ENCODE results near the gene SCEL. TPM values are rescaled to one million over a fixed set of nuclear protein-coding genes. Genes with fewer than 3 reads are reported as not detected.
A peak's percentile ranks its signal among the peaks of the same experiment; 100 is the strongest.
"Not testable (repeated sequence)": the region's sequence is repeated elsewhere in the genome, so short reads cannot be mapped to it uniquely, and the experiment has no call there.

SCEL gene, protein sequence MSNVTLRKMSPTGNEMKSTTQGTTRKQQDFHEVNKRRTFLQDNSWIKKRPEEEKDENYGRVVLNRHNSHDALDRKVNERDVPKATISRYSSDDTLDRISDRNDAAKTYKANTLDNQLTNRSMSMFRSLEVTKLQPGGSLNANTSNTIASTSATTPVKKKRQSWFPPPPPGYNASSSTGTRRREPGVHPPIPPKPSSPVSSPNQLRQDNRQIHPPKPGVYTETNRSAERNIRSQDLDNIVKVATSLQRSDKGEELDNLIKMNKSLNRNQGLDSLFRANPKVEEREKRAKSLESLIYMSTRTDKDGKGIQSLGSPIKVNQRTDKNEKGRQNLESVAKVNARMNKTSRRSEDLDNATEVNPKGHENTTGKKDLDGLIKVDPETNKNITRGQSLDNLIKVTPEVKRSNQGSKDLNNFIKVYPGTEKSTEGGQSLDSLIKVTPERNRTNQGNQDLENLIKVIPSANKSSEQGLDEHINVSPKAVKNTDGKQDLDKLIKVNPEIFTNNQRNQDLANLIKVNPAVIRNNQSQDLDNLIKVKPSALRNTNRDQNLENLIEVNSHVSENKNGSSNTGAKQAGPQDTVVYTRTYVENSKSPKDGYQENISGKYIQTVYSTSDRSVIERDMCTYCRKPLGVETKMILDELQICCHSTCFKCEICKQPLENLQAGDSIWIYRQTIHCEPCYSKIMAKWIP
- 251 TPM for total RNA-seq

GRCh38 chr13:77535448-77535847 is at the start of gene SCEL:
TSS of gene SCEL (plus strand) at chr13:77535706. CDS start at chr13:77555876, 20,170 bp downstream.
- peak; percentile 92 for ATAC-seq

GRCh38 chr13:77489566-77490337 is 45.8 kb upstream of the SCEL start:
- ATAC-seq: no peak

DNA sequence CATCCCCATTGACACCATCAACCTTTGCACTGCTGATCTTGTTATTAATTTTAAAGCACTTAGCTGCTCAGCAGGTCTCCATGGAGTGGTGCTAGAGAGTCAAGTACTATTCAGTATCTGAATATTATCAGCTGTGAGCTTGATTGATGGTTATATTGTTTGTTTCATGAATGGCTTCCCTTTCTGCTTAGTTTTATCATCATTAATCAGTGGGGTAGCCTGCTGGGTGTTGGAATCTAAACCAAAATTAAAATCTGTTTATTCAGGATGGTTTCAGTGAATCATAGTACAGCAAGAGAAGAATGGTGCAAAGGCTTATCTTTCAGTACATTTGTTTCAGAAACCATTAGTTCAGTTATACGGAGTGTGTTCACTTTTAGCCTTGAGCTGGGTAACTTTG is 42.5 kb upstream of the SCEL start:
- peak; percentile 89 for ATAC-seq

- ATAC-seq: no peak
These were observed 41.3 kb upstream of the SCEL start for GRCh38 chr13:77494226-77494625.

- no peak for ATAC-seq
These were observed 38.2 kb upstream of the SCEL start for GRCh38 chr13:77497350-77497749.

GRCh38 chr13:77497835-77498234 is 37.7 kb upstream of the SCEL start:
- ATAC-seq: no peak

- ATAC-seq: no peak
These were observed 33.3 kb upstream of the SCEL start for GRCh38 chr13:77502104-77502720.

DNA sequence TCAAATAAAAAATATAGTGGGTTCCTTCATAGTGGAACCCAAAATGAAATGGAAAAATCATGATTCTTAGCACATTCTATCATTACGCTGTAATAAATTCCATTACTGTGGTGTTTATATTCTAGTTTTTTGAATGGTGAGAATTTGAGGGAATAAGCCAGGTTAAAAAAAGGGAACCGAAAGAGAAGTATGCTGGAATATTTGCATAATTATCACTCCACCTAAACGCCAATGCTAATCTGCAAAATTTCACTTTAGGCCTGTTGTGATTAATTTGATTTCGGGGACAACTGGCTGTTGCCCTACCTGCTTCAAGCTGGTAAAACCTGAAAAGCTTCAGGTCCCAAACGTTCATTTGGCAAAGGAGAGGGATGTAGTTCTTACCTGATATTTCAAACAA is 32.1 kb upstream of the SCEL start:
- no peak for ATAC-seq

GRCh38 chr13:77506874-77507273 is 28.6 kb upstream of the SCEL start:
- no peak for ATAC-seq

- peak; percentile 69 for ATAC-seq
These were observed 27.4 kb upstream of the SCEL start for GRCh38 chr13:77507931-77508776.

- ATAC-seq: peak; percentile 53
These were observed 26.4 kb upstream of the SCEL start for GRCh38 chr13:77508959-77509620.

- no peak for ATAC-seq
These were observed 25.4 kb upstream of the SCEL start for GRCh38 chr13:77510156-77510555.

- no peak for ATAC-seq
These were observed 24.0 kb upstream of the SCEL start for GRCh38 chr13:77511552-77511951.

- no peak for ATAC-seq
These were observed 21.7 kb upstream of the SCEL start for GRCh38 chr13:77513719-77514335.

GRCh38 chr13:77514336-77514726 is 21.2 kb upstream of the SCEL start:
- ATAC-seq: no peak

- ATAC-seq: no peak
These were observed 19.7 kb upstream of the SCEL start for GRCh38 chr13:77515785-77516184.

- ATAC-seq: peak; percentile 41
These were observed 19.1 kb upstream of the SCEL start for GRCh38 chr13:77516342-77516789.

GRCh38 chr13:77518266-77518665 is 17.2 kb upstream of the SCEL start:
- no peak for ATAC-seq

- ATAC-seq: not testable (repeated sequence)
These were observed 16.1 kb upstream of the SCEL start for GRCh38 chr13:77519396-77519795.

GRCh38 chr13:77519808-77520207 is 15.7 kb upstream of the SCEL start:
- ATAC-seq: no peak

GRCh38 chr13:77521194-77521593 is 14.3 kb upstream of the SCEL start:
- peak; percentile 88 for ATAC-seq

Data from esophagus mucosa (tissue), 1 donor.